ENCODE measurements around the gene FBXO2. TPM values are rescaled to one million over a fixed set of nuclear protein-coding genes. Genes with fewer than 3 reads are reported as not detected.

The FBXO2 gene, protein sequence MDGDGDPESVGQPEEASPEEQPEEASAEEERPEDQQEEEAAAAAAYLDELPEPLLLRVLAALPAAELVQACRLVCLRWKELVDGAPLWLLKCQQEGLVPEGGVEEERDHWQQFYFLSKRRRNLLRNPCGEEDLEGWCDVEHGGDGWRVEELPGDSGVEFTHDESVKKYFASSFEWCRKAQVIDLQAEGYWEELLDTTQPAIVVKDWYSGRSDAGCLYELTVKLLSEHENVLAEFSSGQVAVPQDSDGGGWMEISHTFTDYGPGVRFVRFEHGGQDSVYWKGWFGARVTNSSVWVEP
- 10 to 100 TPM; 13.2 to 16.3 TPM for total RNA-seq

GRCh38 chr1:11654137-11654938, at the start of gene FBXO2, which contains the start of gene FBXO44:
FBXO2 (minus strand) TSS chr1:11654429; CDS start chr1:11654340, 89 bp downstream.
FBXO44 (plus strand) TSS chr1:11654877; CDS start chr1:11655836, 959 bp downstream.
- ATAC-seq (peak; percentile 82), DNase-seq (ENCODE audit: low spot score) (peak; percentile 74)
- no peaks in the 10 kb centered on the region for H3K9me3 Mint-ChIP-seq
- peak within 1 kb of the TSS; percentile 71 for H3K4me3 Mint-ChIP-seq
- H3K27me3 Mint-ChIP-seq, result no peaks in the 10 kb centered on the region
- no peak within 1 kb of the TSS for H3K27ac Mint-ChIP-seq
- H3K36me3 Mint-ChIP-seq, result no peaks in the 10 kb centered on the region
- H3K4me1 Mint-ChIP-seq (ENCODE audit: low read depth in 2 of 2), result peaks cover 27% of the 10 kb centered on the region in 2 donors

- H3K4me3 Mint-ChIP-seq, result no peak overlapping the region
- DNase-seq (ENCODE audit: low spot score), result no peak
- H3K36me3 Mint-ChIP-seq, result no peaks in the 10 kb centered on the region
- no peak for ATAC-seq
- no peaks in the 10 kb centered on the region for H3K9me3 Mint-ChIP-seq
- H3K27ac Mint-ChIP-seq, result peak overlapping the region in 1 of 2 donors; percentile 39
- peaks cover 13 to 18% of the 10 kb centered on the region in 2 donors for H3K4me1 Mint-ChIP-seq (ENCODE audit: low read depth in 2 of 2)
- no peaks in the 10 kb centered on the region for H3K27me3 Mint-ChIP-seq
These were observed 49.3 kb upstream of the FBXO2 start for GRCh38 chr1:11703357-11704193.

GRCh38 chr1:11701981-11702803, 48.0 kb upstream of the FBXO2 start:
- ATAC-seq (no peak), DNase-seq (ENCODE audit: low spot score) (no peak)
- Mint-ChIP-seq H3K27ac (no peak overlapping the region), H3K27me3 (no peaks in the 10 kb centered on the region), H3K36me3 (no peaks in the 10 kb centered on the region), H3K4me1 (ENCODE audit: low read depth in 2 of 2) (peaks cover 9 to 17% of the 10 kb centered on the region in 2 donors), H3K4me3 (no peak overlapping the region), H3K9me3 (no peaks in the 10 kb centered on the region)

DNA sequence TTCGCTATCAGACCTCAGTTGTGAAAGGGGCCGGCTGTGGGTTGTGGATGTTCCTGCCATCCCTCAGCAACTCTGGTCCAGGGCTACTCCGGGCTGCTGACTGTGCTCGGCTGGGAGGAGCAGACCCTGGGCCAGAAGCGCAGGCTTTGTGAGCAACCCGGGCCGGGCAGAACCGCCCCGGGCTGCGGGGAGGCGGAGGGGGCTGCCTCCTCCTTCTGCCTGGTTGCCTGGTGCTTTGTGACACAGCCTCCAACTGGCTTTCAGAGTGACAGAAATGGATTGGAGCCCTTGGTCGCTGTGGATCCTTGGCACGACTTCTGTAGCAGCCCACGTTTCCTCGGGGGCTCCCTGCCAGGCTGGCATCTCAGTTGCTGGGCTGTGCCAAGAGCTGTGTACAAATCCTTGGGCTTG, 47.3 kb upstream of the FBXO2 start:
- no peak overlapping the region for H3K4me3 Mint-ChIP-seq
- ATAC-seq (no peak), DNase-seq (ENCODE audit: low spot score) (no peak)
- peaks cover 9 to 19% of the 10 kb centered on the region in 2 donors for H3K4me1 Mint-ChIP-seq (ENCODE audit: low read depth in 2 of 2)
- H3K27ac Mint-ChIP-seq, result no peak overlapping the region
- no peaks in the 10 kb centered on the region for H3K36me3 Mint-ChIP-seq
- no peaks in the 10 kb centered on the region for H3K27me3 Mint-ChIP-seq
- H3K9me3 Mint-ChIP-seq, result no peaks in the 10 kb centered on the region

GRCh38 chr1:11700601-11701467, 46.6 kb upstream of the FBXO2 start:
- H3K36me3 Mint-ChIP-seq, result no peaks in the 10 kb centered on the region
- H3K4me3 Mint-ChIP-seq, result no peak overlapping the region
- H3K27ac Mint-ChIP-seq, result no peak overlapping the region
- peaks cover 9 to 19% of the 10 kb centered on the region in 2 donors for H3K4me1 Mint-ChIP-seq (ENCODE audit: low read depth in 2 of 2)
- no peaks in the 10 kb centered on the region for H3K27me3 Mint-ChIP-seq
- no peak for ATAC-seq
- no peak for DNase-seq (ENCODE audit: low spot score)
- H3K9me3 Mint-ChIP-seq, result no peaks in the 10 kb centered on the region

DNA sequence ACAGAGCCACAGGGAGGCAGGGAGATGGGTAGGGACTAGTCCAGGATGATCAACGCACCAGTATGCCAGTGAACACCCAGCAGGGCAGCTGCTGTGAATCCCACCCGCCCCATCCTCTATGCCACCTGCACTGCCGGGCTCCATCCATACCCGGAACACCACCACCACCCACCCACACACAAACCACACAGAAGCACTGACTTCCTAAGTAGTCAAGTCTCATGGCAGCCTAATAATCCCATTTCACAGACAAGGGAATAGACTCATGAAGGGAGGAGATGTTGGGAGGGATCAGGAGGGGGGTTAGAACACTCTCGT, 43.6 kb upstream of the FBXO2 start:
- no peak overlapping the region for H3K4me3 Mint-ChIP-seq
- H3K27me3 Mint-ChIP-seq, result no peaks in the 10 kb centered on the region
- no peak for DNase-seq (ENCODE audit: low spot score)
- peak overlapping the region in 1 of 2 donors; percentile 75 for H3K27ac Mint-ChIP-seq
- ATAC-seq, result no peak
- peaks cover 14% of the 10 kb centered on the region in 2 donors for H3K4me1 Mint-ChIP-seq (ENCODE audit: low read depth in 2 of 2)
- no peaks in the 10 kb centered on the region for H3K9me3 Mint-ChIP-seq
- no peaks in the 10 kb centered on the region for H3K36me3 Mint-ChIP-seq

GRCh38 chr1:11697188-11697892, 43.1 kb upstream of the FBXO2 start:
- DNase-seq (ENCODE audit: low spot score) (no peak), ATAC-seq (no peak)
- no peaks in the 10 kb centered on the region for H3K36me3 Mint-ChIP-seq
- H3K9me3 Mint-ChIP-seq, result no peaks in the 10 kb centered on the region
- no peaks in the 10 kb centered on the region for H3K27me3 Mint-ChIP-seq
- H3K4me3 Mint-ChIP-seq, result no peak overlapping the region
- peaks cover 15% of the 10 kb centered on the region in 2 donors for H3K4me1 Mint-ChIP-seq (ENCODE audit: low read depth in 2 of 2)
- H3K27ac Mint-ChIP-seq, result peak overlapping the region in 1 of 2 donors; percentile 75

GRCh38 chr1:11695861-11696260, 41.6 kb upstream of the FBXO2 start:
- Mint-ChIP-seq H3K27ac (peak overlapping the region in 1 of 2 donors; percentile 39), H3K9me3 (no peaks in the 10 kb centered on the region), H3K27me3 (no peaks in the 10 kb centered on the region), H3K36me3 (no peaks in the 10 kb centered on the region), H3K4me1 (ENCODE audit: low read depth in 2 of 2) (peaks cover 15% of the 10 kb centered on the region in 2 donors), H3K4me3 (no peak overlapping the region)
- DNase-seq (ENCODE audit: low spot score), result no peak
- ATAC-seq, result no peak

DNA sequence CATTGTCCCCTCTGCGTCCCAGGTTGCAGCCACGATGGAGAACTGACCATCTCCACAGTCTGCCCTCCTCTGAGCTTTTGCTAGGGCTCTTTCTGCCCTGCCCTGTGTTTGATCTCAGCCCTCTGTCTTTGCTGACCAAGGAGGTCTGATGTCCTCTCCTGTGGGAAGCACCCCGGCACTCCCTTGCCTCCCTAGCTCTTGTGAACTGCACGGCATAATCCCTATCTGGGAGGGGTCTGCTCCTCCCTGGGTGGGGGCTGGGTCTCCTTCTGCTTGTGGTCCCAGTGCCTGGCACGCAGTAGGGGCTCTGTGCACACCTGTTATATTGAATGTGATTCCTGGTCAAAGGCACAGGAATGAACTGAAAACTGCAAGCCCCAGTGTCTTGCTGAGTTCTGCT, 39.7 kb upstream of the FBXO2 start:
- ATAC-seq (no peak), DNase-seq (ENCODE audit: low spot score) (no peak)
- peaks cover 27% of the 10 kb centered on the region in 2 donors for H3K4me1 Mint-ChIP-seq (ENCODE audit: low read depth in 2 of 2)
- H3K9me3 Mint-ChIP-seq, result no peaks in the 10 kb centered on the region
- peaks cover 0 to 8% of the 10 kb centered on the region in 2 donors for H3K27me3 Mint-ChIP-seq
- peak overlapping the region; percentile 85 for H3K4me3 Mint-ChIP-seq
- H3K27ac Mint-ChIP-seq, result peak overlapping the region; percentile 65 to 75
- H3K36me3 Mint-ChIP-seq, result no peaks in the 10 kb centered on the region

- H3K27me3 Mint-ChIP-seq, result peaks cover 0 to 8% of the 10 kb centered on the region in 2 donors
These were observed 38.9 kb upstream of the FBXO2 start for GRCh38 chr1:11693024-11693590.

DNA sequence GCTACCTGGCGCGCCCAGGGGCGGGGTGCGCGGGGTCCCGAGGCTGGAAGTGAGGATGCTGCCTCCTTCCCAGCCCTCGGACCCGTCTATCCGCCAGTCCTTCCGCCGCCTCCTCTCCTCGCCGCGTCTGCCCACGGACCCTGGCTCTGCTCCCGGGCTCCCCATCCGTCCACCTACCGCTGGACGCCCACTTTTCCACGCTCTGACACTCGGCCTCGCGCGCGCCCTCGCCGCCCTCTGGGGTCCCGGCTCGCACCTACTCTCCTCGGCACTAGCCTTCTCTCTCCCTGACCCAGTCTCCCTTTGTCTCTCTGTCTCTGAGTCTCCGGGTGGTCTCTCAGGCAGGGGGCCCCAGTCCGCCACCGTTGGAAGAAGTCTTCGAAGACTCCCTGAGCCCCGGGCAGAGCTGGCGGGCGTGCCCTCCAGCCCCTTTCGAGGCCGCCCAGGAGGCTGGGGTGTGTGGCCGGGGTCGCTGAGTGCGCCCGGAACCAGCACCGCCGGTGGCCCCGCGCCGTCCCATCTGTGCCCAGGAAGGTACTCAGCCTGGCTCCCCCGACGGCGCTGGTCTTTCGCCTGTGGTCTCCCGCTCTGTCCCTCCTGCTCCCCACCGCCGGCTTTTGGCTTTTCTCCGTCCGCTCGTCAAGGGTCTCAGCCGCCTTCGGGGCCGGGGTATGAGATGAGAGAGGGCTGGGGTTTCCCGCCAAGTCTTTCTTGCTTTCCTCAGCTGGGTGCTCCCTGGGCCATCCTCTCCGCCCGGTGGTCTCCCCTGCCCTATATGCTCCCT, 37.9 kb upstream of the FBXO2 start:
- peak in 1 of 2 donors; percentile 0 for ATAC-seq
- H3K36me3 Mint-ChIP-seq, result no peaks in the 10 kb centered on the region
- H3K9me3 Mint-ChIP-seq, result no peaks in the 10 kb centered on the region
- no peak for DNase-seq (ENCODE audit: low spot score)
- H3K27ac Mint-ChIP-seq, result peak overlapping the region; percentile 65 to 75
- H3K4me1 Mint-ChIP-seq (ENCODE audit: low read depth in 2 of 2), result peaks cover 27 to 29% of the 10 kb centered on the region in 2 donors
- peaks cover 0 to 8% of the 10 kb centered on the region in 2 donors for H3K27me3 Mint-ChIP-seq
- peak overlapping the region; percentile 85 for H3K4me3 Mint-ChIP-seq

More at GRCh38 chr1:11693024-11693590, 38.9 kb upstream of the FBXO2 start:
- no peaks in the 10 kb centered on the region for H3K36me3 Mint-ChIP-seq
- H3K4me3 Mint-ChIP-seq, result peak overlapping the region; percentile 85
- H3K4me1 Mint-ChIP-seq (ENCODE audit: low read depth in 2 of 2), result peaks cover 27% of the 10 kb centered on the region in 2 donors
- DNase-seq (ENCODE audit: low spot score) (peak; percentile 89), ATAC-seq (peak; percentile 88 to 90)
- H3K27ac Mint-ChIP-seq, result peak overlapping the region; percentile 65 to 75
- no peaks in the 10 kb centered on the region for H3K9me3 Mint-ChIP-seq
